Measurements from ENCODE around the gene GBX2.

Gene GBX2

GRCh38 chr2:236167297-236168109 is 683 bp downstream of the GBX2 start:
- DNase-seq (ENCODE audit: low spot score): no peak

GRCh38 chr2:236166796-236167296 is 1.3 kb downstream of the GBX2 start:
- no peak for DNase-seq (ENCODE audit: low spot score)

- DNase-seq (ENCODE audit: low spot score): no peak
These were observed 2.1 kb downstream of the GBX2 start for GRCh38 chr2:236165842-236166795.

GRCh38 chr2:236164925-236165841 is 3.0 kb downstream of the GBX2 start:
- DNase-seq (ENCODE audit: low spot score): no peak

- no peak for DNase-seq (ENCODE audit: low spot score)
These were observed 3.8 kb downstream of the GBX2 start for GRCh38 chr2:236164201-236164924.

- DNase-seq (ENCODE audit: low spot score): no peak
These were observed 4.5 kb downstream of the GBX2 start for GRCh38 chr2:236163471-236164200.

- no peak for DNase-seq (ENCODE audit: low spot score)
These were observed 5.2 kb downstream of the GBX2 start for GRCh38 chr2:236162882-236163470.

GRCh38 chr2:236162031-236162845 is 5.9 kb downstream of the GBX2 start:
- DNase-seq (ENCODE audit: low spot score): no peak

GRCh38 chr2:236161531-236161930 is 6.7 kb downstream of the GBX2 start:
- DNase-seq (ENCODE audit: low spot score): no peak

- DNase-seq (ENCODE audit: low spot score): no peak
These were observed 7.1 kb downstream of the GBX2 start for GRCh38 chr2:236161082-236161462.

GRCh38 chr2:236160366-236161081 is 7.7 kb downstream of the GBX2 start:
- DNase-seq (ENCODE audit: low spot score): no peak

- no peak for DNase-seq (ENCODE audit: low spot score)
These were observed 8.4 kb downstream of the GBX2 start for GRCh38 chr2:236159778-236160170.

GRCh38 chr2:236158969-236159777 is 9.0 kb downstream of the GBX2 start:
- DNase-seq (ENCODE audit: low spot score): no peak

GRCh38 chr2:236157815-236158498 is 10.2 kb downstream of the GBX2 start:
- DNase-seq (ENCODE audit: low spot score): no peak

- no peak for DNase-seq (ENCODE audit: low spot score)
These were observed 10.8 kb downstream of the GBX2 start for GRCh38 chr2:236157366-236157765.

GRCh38 chr2:236156860-236157194 is 11.4 kb downstream of the GBX2 start:
- DNase-seq (ENCODE audit: low spot score): no peak
